Calu3 (cell line): ENCODE data around the gene CLCN3. TPM values are rescaled to one million over a fixed set of nuclear protein-coding genes. Genes with fewer than 3 reads are reported as not detected.

Experiments
- BruUV-seq: library from RNA; stranded (reverse); fragments of 400-500 nt; replicated peaks from 2 replicates; lab custom pipeline; 2021; lab: Mats Ljungman, UMichigan
- CTCF ChIA-PET: fragments of 300-600 bp; sonication (Branson Sonifier 250); formaldehyde crosslinking; loops from one replicate; lab custom pipeline; 2022; ENCODE audit warnings: antibody characterized with exemption; lab: Charles Lee
- DNase-seq: peaks from one replicate; pipeline ENCODE4 v3.0.0; 2022
- H3K27ac Mint-ChIP-seq: one replicate; pipeline ENCODE4 v1.8.0; 2022; ENCODE audit warnings: mixed read lengths; ENCODE audit not compliant: unreplicated experiment
- H3K27me3 Mint-ChIP-seq: one replicate; pipeline ENCODE4 v1.8.0; 2022; ENCODE audit warnings: mixed read lengths; ENCODE audit not compliant: unreplicated experiment
- H3K36me3 Mint-ChIP-seq: one replicate; pipeline ENCODE4 v1.8.0; 2022; ENCODE audit warnings: mild to moderate bottlenecking, moderate library complexity, mixed read lengths; ENCODE audit not compliant: insufficient read depth, unreplicated experiment
- H3K4me1 Mint-ChIP-seq: one replicate; pipeline ENCODE4 v1.8.0; 2022; ENCODE audit warnings: mild to moderate bottlenecking, low read depth, mixed read lengths; ENCODE audit not compliant: unreplicated experiment
- H3K4me3 Mint-ChIP-seq: one replicate; pipeline ENCODE4 v1.8.0; 2022; ENCODE audit warnings: mild to moderate bottlenecking, low read depth, moderate library complexity, mixed read lengths; ENCODE audit not compliant: unreplicated experiment
- H3K9me3 Mint-ChIP-seq: one replicate; pipeline ENCODE4 v1.8.0; 2022; ENCODE audit warnings: low read depth, mixed read lengths; ENCODE audit not compliant: unreplicated experiment
- CTCF ChIP-seq: fragments of 200-600 bp; IDR thresholded peaks from one replicate; pipeline ENCODE4 v1.8.0; 2022; ENCODE audit warnings: antibody characterized with exemption; ENCODE audit not compliant: unreplicated experiment
- intact Hi-C: fragments of 100-400 bp; cut with micrococcal nuclease; formaldehyde crosslinking; loops from one replicate; pipeline ENCODE4 v1.10.0; 2022; ENCODE audit not compliant: unreplicated experiment
- total RNA-seq: library from RNA; stranded (reverse); gene quantifications from 2 replicates; pipeline ENCODE4 v1.2.3, GENCODE V29; 2022

Gene CLCN3
- total RNA-seq, 1 experiment from 2014 or later, result 57.8 TPM

DNA sequence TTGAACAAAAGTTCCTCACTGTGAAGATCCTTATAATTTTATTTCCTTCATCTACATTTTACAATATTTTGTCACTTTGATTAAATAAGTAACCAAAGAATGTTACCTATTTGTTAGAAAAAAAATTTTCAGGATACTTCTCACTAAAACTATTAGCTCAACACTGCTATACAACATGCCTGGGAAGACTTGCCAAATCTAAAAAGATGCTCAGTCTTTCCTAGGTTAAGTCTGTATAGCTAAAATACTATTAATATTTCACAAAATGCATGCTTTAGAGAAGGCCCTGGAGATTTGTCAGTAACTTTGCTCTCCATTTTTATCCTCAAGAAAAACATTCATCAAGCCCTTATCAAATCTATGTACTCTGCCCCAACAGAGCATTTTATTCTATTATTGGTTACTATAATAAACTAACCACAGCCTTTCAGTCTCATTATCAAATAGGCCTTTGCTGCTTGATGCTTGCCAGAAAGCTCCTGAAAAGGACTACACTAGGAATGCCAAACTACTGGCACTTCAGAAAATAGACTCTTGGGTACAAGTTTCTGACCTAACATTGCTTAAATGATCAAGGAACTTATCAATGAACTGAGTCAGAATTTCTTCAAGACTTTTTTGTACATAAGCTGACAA, 25.7 kb upstream of the CLCN3 start:
- no TSS peak for BruUV-seq
- H3K36me3 Mint-ChIP-seq, result no peaks in the 10 kb centered on the region
- no peaks in the 10 kb centered on the region for H3K27me3 Mint-ChIP-seq
- no peak overlapping the region for H3K4me3 Mint-ChIP-seq
- no peak for DNase-seq
- intact Hi-C loops, result no loop called here
- CTCF ChIA-PET, result interaction anchor here (0.6 to 1.4 kb wide), 2 partner anchors 18 to 322 kb away, joined by 3 to 6 read pairs; partner anchors contain the start of gene NEK1
- H3K4me1 Mint-ChIP-seq, result no peaks in the 10 kb centered on the region
- TF ChIP-seq CTCF, result no peak
- no peaks in the 10 kb centered on the region for H3K9me3 Mint-ChIP-seq
- no peak overlapping the region for H3K27ac Mint-ChIP-seq

DNA sequence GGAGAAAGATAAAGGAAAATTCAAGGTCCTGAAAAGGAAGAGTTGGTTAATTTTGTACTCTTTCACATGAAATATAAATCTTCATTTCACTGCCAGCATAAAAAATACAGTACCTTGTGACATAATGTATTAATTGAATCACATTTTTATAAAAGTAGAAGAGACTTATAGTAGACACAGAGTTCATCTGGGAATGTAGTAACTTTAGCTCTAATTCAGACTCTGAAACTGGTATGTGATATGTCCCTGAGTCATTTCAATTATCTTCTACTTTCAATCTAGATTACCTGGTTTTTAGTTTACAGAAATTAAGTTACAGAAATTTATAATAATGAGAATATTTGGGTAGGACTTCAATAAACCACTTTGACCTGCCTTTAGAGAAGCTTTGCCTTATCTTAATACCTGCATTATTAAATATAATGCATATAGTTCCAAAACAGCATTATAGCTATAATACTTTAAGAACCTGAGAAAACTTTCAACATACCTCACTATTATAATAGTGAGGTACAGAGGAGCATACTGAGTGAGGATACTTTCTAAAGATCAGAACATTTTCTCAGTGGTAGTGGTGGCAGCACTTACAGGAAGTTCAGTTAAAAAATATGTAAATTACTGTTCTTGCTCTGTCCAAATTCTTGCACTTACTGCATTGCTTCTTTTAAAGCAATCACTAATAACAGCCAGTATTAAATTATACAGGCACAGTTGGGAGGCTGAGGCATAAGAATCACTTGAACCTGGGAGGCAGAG, 19.2 kb upstream of the CLCN3 start:
- Mint-ChIP-seq H3K27me3 (no peaks in the 10 kb centered on the region), H3K4me1 (peaks cover 7% of the 10 kb centered on the region), H3K4me3 (no peak overlapping the region), H3K36me3 (no peaks in the 10 kb centered on the region), H3K9me3 (no peaks in the 10 kb centered on the region), H3K27ac (no peak overlapping the region)
- no peak for DNase-seq
- no TSS peak for BruUV-seq
- CTCF ChIA-PET, result no interaction called here
- intact Hi-C loops, result no loop called here
- no peak for TF ChIP-seq CTCF

DNA sequence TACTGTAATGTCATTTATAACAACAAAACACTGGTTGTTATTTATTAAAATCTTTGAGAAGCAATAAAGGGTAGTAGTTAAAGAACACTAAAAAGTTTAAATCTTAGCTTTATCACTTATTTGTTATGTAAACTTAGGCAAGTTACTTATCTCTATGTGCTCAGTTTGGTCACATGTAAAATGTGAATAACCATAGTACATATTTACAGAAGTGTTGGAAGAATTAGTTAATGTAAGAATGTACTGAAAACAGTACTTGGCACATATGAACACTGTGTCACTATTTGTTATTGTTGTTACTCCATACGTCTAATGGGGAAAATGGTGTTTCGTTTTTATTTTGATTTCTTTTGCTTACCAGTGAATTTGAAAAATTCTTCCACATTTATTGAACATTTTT, 17.1 kb upstream of the CLCN3 start:
- H3K27me3 Mint-ChIP-seq, result no peaks in the 10 kb centered on the region
- H3K4me1 Mint-ChIP-seq, result peaks cover 7% of the 10 kb centered on the region
- TF ChIP-seq CTCF, result no peak
- no peak overlapping the region for H3K4me3 Mint-ChIP-seq
- BruUV-seq, result no TSS peak
- DNase-seq, result no peak
- no peaks in the 10 kb centered on the region for H3K9me3 Mint-ChIP-seq
- intact Hi-C loops, result no loop called here
- no peaks in the 10 kb centered on the region for H3K36me3 Mint-ChIP-seq
- CTCF ChIA-PET, result no interaction called here
- H3K27ac Mint-ChIP-seq, result no peak overlapping the region

DNA sequence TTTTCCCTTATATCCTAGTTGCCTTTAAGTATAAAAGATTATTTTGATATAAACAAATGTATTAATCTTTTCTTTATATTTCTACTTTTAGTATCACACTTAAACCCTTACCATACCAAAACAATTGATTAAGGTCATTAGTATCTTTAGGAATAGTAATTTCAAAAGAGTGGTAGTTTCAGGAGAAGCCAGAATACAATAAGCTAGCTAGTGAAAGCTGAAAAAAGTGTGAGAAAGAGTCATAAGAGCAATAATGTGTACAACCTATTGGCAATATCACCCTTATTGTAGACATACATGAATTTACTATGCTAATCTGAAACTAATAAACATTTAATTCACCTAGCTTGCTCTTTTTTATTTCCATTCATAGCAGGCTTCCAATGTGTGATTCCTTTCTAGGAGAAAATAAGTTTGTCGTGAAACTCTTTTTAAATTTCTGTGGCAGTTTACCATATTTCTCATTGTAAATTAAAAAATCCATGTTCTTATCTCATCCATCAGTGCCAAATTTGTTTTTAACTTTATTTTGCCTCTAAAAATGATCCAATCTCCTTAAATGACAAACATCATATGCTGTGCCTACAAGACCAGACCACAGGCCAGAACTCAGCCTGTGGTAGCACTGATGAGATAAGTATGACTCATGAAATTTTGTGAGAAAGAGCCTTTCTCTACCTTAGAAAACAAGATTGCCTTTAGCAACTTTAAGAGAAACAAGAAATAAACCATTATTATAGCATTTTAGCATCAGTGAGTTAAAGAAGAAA, 16.1 kb upstream of the CLCN3 start:
- H3K4me3 Mint-ChIP-seq, result no peak overlapping the region
- TF ChIP-seq CTCF, result no peak
- CTCF ChIA-PET, result no interaction called here
- H3K9me3 Mint-ChIP-seq, result no peaks in the 10 kb centered on the region
- no peaks in the 10 kb centered on the region for H3K27me3 Mint-ChIP-seq
- DNase-seq, result no peak
- H3K36me3 Mint-ChIP-seq, result no peaks in the 10 kb centered on the region
- BruUV-seq, result no TSS peak
- H3K4me1 Mint-ChIP-seq, result peaks cover 7% of the 10 kb centered on the region
- no peak overlapping the region for H3K27ac Mint-ChIP-seq
- intact Hi-C loops, result no loop called here
